ENCODE results near the gene DIP2B.
A peak's percentile ranks its signal among the peaks of the same experiment; 100 is the strongest.

Gene DIP2B

GRCh38 chr12:50508970-50509663 is 4.3 kb downstream of the DIP2B start:
- H3K4me3 ChIP-seq (ENCODE audit: low read length): no peak overlapping the region
- TF ChIP-seq CTCF (IDR thresholded peaks at IDR 0.05; ENCODE audit: insufficient read depth, low read depth, low read length, missing control alignments): no peak
- peak; percentile 17 for DNase-seq (ENCODE audit: low read depth)

- TF ChIP-seq CTCF (IDR thresholded peaks at IDR 0.05; ENCODE audit: insufficient read depth, low read depth, low read length, missing control alignments): no peak
- DNase-seq (ENCODE audit: low read depth): no peak
These were observed 9.9 kb downstream of the DIP2B start for GRCh38 chr12:50514526-50515276.

GRCh38 chr12:50515587-50515986 is 10.8 kb downstream of the DIP2B start:
- H3K4me3 ChIP-seq (ENCODE audit: low read length): no peak overlapping the region
- no peak for TF ChIP-seq CTCF (IDR thresholded peaks at IDR 0.05; ENCODE audit: insufficient read depth, low read depth, low read length, missing control alignments)
- DNase-seq (ENCODE audit: low read depth): no peak

More at GRCh38 chr12:50514526-50515276, 9.9 kb downstream of the DIP2B start:
- no peak overlapping the region for H3K4me3 ChIP-seq (ENCODE audit: low read length)

- DNase-seq (ENCODE audit: low read depth): peak; percentile 58
- H3K4me3 ChIP-seq (ENCODE audit: low read length): no peak overlapping the region
- no peak for TF ChIP-seq CTCF (IDR thresholded peaks at IDR 0.05; ENCODE audit: insufficient read depth, low read depth, low read length, missing control alignments)
These were observed 12.8 kb downstream of the DIP2B start for GRCh38 chr12:50517421-50518048.

GRCh38 chr12:50518090-50518489 is 13.3 kb downstream of the DIP2B start:
- no peak for TF ChIP-seq CTCF (IDR thresholded peaks at IDR 0.05; ENCODE audit: insufficient read depth, low read depth, low read length, missing control alignments)

DNA sequence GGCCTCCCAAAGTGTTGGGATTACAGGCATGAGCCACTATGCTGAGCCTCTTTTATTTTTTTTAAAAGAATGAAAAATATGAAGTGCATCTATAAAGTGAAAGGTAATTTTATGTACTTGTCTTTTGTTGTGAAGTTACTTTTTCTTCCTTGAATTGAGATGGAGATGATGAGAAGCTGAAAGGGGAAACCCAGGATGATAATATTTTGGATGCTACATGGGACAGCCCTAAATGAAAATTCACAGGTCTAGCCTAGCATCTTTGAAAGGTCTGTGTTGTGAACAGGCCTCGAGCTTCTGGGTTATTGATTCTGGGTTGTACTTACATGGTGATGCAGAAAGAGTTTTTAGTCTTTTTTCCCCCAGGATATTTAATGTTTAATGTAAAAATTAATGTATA is 14.6 kb downstream of the DIP2B start:
- TF ChIP-seq CTCF (IDR thresholded peaks at IDR 0.05; ENCODE audit: insufficient read depth, low read depth, low read length, missing control alignments): no peak
- DNase-seq (ENCODE audit: low read depth): no peak
- H3K4me3 ChIP-seq (ENCODE audit: low read length): no peak overlapping the region

More at GRCh38 chr12:50518090-50518489, 13.3 kb downstream of the DIP2B start:
- no peak for DNase-seq (ENCODE audit: low read depth)
- H3K4me3 ChIP-seq (ENCODE audit: low read length): no peak overlapping the region

Data from epithelial cell of esophagus (primary cell).